Measurements from ENCODE around the gene PAPOLA.
"Not testable (repeated sequence)": the region's sequence is repeated elsewhere in the genome, so short reads cannot be mapped to it uniquely, and the experiment has no call there.

PAPOLA gene

GRCh38 chr14:96501740-96502620, at the start of gene PAPOLA:
Gene PAPOLA, plus strand, starts transcription at chr14:96502382. Its CDS starts 211 bp downstream, at chr14:96502593.
- TF ChIP-seq POLR2A (IDR thresholded peaks at IDR 0.05; ENCODE audit: low read depth, low read length), result peak; percentile 51
- peak; percentile 94 for FAIRE-seq

DNA sequence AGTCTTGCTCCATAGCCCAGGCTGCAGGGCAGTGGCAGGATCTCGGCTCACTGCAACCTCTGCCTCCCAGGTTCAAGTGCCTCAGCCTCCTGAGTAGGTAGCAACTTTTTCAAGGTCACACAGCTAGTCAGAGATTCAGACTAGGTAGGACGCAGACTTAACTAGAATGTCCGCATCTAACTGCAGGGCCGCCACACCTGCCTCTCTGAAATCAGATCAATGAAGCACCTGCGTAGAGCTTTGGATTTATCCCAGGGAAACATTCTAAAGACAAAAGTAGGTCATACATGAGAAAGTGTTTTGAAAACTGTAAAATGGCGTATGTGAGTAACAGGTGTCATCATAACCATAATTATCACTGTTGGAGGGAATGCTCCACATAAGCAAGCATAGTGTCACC, 49.5 kb upstream of the PAPOLA start:
- FAIRE-seq, result no peak
- no peak for DNase-seq (ENCODE audit: insufficient read length, low spot score)
- TF ChIP-seq POLR2A (IDR thresholded peaks at IDR 0.05; ENCODE audit: low read depth, low read length), result no peak

More at GRCh38 chr14:96501740-96502620, at the start of gene PAPOLA:
- peak; percentile 76 for DNase-seq (ENCODE audit: insufficient read length, low spot score)

GRCh38 chr14:96455588-96455987, 46.6 kb upstream of the PAPOLA start:
- peak; percentile 27 for FAIRE-seq
- peak; percentile 30 for DNase-seq (ENCODE audit: insufficient read length, low spot score)
- TF ChIP-seq POLR2A (IDR thresholded peaks at IDR 0.05; ENCODE audit: low read depth, low read length), result no peak

GRCh38 chr14:96459851-96460250, 42.3 kb upstream of the PAPOLA start:
- FAIRE-seq, result no peak
- DNase-seq (ENCODE audit: insufficient read length, low spot score), result no peak
- no peak for TF ChIP-seq POLR2A (IDR thresholded peaks at IDR 0.05; ENCODE audit: low read depth, low read length)

GRCh38 chr14:96461950-96462798, 40.0 kb upstream of the PAPOLA start:
- TF ChIP-seq POLR2A (IDR thresholded peaks at IDR 0.05; ENCODE audit: low read depth, low read length), result no peak
- FAIRE-seq, result no peak
- DNase-seq (ENCODE audit: insufficient read length, low spot score), result no peak

DNA sequence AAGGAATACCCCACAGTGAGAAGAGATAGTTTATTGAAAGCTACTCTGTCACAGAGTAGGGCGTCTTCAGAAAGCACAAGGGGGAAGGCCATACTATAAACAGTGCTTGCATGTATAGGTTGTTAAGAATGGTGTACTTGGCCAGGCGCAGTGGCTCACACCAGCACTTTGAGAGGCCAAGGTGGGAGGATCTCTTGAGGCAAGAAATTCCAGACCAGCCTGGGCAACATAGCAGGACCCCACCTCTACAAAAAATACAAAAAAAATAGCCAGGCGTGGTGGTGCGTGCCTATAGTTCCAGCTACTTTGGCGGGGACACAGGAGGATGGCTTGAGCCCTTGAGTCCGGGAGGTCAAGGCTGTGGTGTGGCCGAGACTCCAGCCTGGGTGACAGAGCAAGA, 38.0 kb upstream of the PAPOLA start:
- FAIRE-seq, result no peak

GRCh38 chr14:96466918-96467317, 35.3 kb upstream of the PAPOLA start:
- TF ChIP-seq POLR2A (IDR thresholded peaks at IDR 0.05; ENCODE audit: low read depth, low read length), result no peak
- DNase-seq (ENCODE audit: insufficient read length, low spot score) (no peak), FAIRE-seq (no peak)

More for the DNA sequence above, 38.0 kb upstream of the PAPOLA start:
- TF ChIP-seq POLR2A (IDR thresholded peaks at IDR 0.05; ENCODE audit: low read depth, low read length), result no peak
- no peak for DNase-seq (ENCODE audit: insufficient read length, low spot score)

- no peak for DNase-seq (ENCODE audit: insufficient read length, low spot score)
- FAIRE-seq, result no peak
- TF ChIP-seq POLR2A (IDR thresholded peaks at IDR 0.05; ENCODE audit: low read depth, low read length), result no peak
Measured at GRCh38 chr14:96470331-96470730, 31.9 kb upstream of the PAPOLA start.

DNA sequence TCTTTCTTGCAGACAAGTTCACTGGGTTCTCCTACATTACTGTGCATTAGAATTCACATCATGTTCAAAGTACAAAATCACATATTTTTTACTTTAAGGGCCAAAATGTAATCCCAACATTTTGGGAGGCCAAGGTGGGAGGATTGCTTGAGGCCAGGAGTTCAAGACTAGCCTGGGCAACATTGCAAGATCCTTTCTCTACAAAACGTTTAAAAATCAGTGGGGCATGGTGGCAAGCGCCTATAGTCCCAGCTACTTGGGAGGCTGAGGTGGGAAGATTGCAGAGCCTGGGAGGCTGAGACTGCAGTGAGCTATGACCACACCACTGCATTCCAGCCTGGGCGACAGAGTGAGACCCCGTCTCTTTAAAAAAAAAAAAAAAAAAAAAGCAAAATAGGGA, 31.2 kb upstream of the PAPOLA start:
- not testable (repeated sequence) for FAIRE-seq; DNase-seq (ENCODE audit: insufficient read length, low spot score)

DNA sequence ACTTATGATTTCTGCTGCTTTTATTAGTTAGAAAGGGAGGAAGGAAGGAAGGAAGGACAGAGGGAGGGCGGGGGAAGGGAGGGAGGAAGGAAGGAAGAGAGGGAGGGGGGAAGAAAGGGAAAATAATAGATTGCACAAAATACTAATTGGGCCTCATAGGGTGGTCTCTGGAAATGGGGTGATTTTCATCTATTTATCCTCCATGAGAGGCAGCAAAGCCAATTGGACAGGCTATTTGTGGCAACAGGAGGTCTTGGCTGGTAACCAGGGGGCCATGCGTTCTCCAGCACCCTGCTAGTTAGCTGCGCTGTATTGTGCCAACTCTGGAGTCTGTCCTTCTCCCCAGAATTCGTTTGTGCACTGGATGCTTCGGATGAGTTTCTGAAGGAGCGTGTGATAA, 24.1 kb upstream of the PAPOLA start:
- no peak for TF ChIP-seq POLR2A (IDR thresholded peaks at IDR 0.05; ENCODE audit: low read depth, low read length)
- no peak for DNase-seq (ENCODE audit: insufficient read length, low spot score)
- no peak for FAIRE-seq

GRCh38 chr14:96479435-96480146, 22.6 kb upstream of the PAPOLA start:
- no peak for FAIRE-seq

DNA sequence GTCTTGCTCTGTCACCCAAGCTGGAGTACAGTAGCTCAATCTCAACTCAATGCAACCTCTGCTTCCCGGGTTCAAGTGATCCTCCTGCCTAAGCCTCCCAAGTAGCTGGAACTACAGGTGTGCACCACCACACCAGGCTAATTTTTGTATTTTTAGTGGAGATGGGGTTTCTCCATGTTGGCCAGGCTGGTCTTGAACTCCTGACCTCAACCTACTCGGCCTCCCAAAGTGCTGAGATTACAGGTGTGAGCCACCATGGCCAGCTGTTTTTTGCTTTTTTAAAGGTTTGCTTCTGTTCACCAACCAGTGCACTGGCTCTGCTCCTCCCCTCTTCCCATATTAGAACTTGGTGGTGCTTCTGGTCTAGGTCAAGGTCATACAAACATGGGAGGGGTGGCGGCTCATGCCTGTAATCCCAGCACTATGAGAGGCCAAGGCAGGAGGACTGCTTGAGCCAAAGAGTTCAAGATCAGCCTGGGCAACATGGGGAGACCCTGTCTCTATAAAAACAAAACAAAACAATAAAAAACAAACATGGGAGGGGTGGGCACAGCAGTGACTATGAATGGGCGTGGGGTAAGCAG, 20.4 kb upstream of the PAPOLA start:
- no peak for FAIRE-seq
- TF ChIP-seq POLR2A (IDR thresholded peaks at IDR 0.05; ENCODE audit: low read depth, low read length), result no peak
- DNase-seq (ENCODE audit: insufficient read length, low spot score), result no peak

More at GRCh38 chr14:96479435-96480146, 22.6 kb upstream of the PAPOLA start:
- DNase-seq (ENCODE audit: insufficient read length, low spot score), result no peak
- no peak for TF ChIP-seq POLR2A (IDR thresholded peaks at IDR 0.05; ENCODE audit: low read depth, low read length)

DNA sequence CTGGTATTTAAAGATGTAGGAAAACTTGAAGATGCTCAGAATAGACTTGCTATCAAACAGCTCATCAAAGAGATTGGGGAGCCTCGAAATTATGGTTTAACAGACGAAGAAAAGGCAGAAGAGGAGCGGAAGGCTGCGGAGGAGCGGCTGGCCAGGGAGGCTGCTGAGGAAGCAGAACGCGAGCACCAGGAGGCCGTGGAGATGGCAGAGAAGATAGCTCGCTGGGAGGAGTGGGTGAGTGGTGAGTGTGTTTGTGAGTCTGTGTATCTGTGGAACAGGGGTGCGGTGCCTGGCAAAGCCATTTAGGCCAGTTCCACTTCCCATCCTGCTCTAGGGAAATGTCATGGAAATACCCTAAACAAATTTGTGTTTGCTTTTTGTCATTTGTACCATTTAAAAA, 19.2 kb upstream of the PAPOLA start:
- FAIRE-seq (no peak), DNase-seq (ENCODE audit: insufficient read length, low spot score) (no peak)
- TF ChIP-seq POLR2A (IDR thresholded peaks at IDR 0.05; ENCODE audit: low read depth, low read length), result no peak
